ENCODE results near the gene TRIM26.

DNA sequence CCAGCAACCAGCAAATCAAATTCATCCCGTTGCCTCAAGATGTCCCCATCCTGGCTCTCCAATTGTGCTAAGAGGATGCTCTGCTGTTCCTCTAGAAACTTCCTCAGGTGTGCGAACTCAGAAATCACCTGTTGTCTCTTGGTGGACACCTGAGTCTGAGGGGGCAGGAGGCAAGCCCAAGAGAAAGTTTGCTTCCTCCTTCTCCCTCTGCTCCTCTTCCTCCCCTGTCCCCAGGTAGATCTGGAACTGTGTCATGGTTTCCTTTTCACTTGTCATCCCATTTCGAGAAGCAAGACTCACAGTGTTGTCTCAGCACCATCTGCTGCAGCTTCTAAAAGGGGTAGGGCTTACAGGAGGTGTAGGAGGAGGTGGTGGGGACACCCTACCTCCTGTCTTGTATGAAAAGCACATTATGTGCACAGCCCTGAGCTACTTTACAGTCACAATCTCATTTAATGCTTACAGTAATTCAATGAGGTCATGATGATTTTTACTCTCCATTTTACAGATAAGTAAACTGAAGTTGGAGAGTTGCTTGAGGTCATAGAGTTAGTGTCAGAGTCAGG, 54.6 kb downstream of the TRIM26 start:
- TF ChIP-seq, protein P1, sequence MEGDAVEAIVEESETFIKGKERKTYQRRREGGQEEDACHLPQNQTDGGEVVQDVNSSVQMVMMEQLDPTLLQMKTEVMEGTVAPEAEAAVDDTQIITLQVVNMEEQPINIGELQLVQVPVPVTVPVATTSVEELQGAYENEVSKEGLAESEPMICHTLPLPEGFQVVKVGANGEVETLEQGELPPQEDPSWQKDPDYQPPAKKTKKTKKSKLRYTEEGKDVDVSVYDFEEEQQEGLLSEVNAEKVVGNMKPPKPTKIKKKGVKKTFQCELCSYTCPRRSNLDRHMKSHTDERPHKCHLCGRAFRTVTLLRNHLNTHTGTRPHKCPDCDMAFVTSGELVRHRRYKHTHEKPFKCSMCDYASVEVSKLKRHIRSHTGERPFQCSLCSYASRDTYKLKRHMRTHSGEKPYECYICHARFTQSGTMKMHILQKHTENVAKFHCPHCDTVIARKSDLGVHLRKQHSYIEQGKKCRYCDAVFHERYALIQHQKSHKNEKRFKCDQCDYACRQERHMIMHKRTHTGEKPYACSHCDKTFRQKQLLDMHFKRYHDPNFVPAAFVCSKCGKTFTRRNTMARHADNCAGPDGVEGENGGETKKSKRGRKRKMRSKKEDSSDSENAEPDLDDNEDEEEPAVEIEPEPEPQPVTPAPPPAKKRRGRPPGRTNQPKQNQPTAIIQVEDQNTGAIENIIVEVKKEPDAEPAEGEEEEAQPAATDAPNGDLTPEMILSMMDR (IDR thresholded peaks at IDR 0.05), result no peak
- TF ChIP-seq POLR2A (IDR thresholded peaks at IDR 0.05), result no peak
